Liver (tissue), 9 donors: ENCODE results near the gene C1D. TPM values are rescaled to one million over a fixed set of nuclear protein-coding genes. Genes with fewer than 3 reads are reported as not detected.

Experiments
- DNase-seq: peaks from one replicate; pipeline ENCODE4 v3.0.0-alpha.2; 2017; ENCODE audit warnings: low spot score
- H3K27ac ChIP-seq, 2 donors: one replicate each; pipeline ENCODE4 v1.7.0; 2013; ENCODE audit warnings: inconsistent platforms in 2 of 2, low read length in 2 of 2, control low read depth in 1 of 2, low read depth in 1 of 2, mild to moderate bottlenecking in 1 of 2
- H3K27me3 ChIP-seq, 4 donors: one replicate each; pipeline versions ENCODE4 v1.6.1 to v1.7.0; 2013; ENCODE audit warnings: low read length in 3 of 4, inconsistent platforms in 1 of 4, mild to moderate bottlenecking in 1 of 4, moderate library complexity in 1 of 4; ENCODE audit not compliant: control insufficient read depth in 4 of 4, insufficient read depth in 4 of 4
- H3K36me3 ChIP-seq, 4 donors: one replicate each; pipeline versions ENCODE4 v1.6.1 to v1.7.0; 2013; ENCODE audit warnings: low read length in 3 of 4, mild to moderate bottlenecking in 3 of 4, low read depth in 1 of 4, moderate library complexity in 1 of 4; ENCODE audit not compliant: control insufficient read depth in 4 of 4, insufficient read depth in 3 of 4
- H3K4me1 ChIP-seq, 4 donors: one replicate each; pipeline versions ENCODE4 v1.6.1 to v1.7.0; 2013; ENCODE audit warnings: low read length in 3 of 4, mild to moderate bottlenecking in 3 of 4, moderate library complexity in 1 of 4; ENCODE audit not compliant: control insufficient read depth in 4 of 4, insufficient read depth in 4 of 4
- H3K4me3 ChIP-seq, 3 donors: one replicate each; pipeline versions ENCODE4 v1.6.1 to v1.7.0; 2013; ENCODE audit warnings: low read length in 3 of 3, control low read depth in 1 of 3, low read depth in 1 of 3, mild to moderate bottlenecking in 1 of 3
- H3K9ac ChIP-seq, 2 donors: one replicate each; pipeline ENCODE4 v1.7.0; 2013; ENCODE audit warnings: low read length in 2 of 2, mild to moderate bottlenecking in 2 of 2, moderate library complexity in 2 of 2, control low read depth in 1 of 2, low read depth in 1 of 2
- H3K9me3 ChIP-seq, 4 donors: one replicate each; pipeline versions ENCODE4 v1.6.1 to v1.7.0; 2013; ENCODE audit warnings: low read length in 3 of 4; ENCODE audit not compliant: control insufficient read depth in 4 of 4
- FOXA1 ChIP-seq: IDR thresholded peaks from 2 replicates; pipeline ENCODE4 v1.6.1; 2016; ENCODE audit warnings: antibody characterized with exemption
- HNF4A ChIP-seq, 2 donors: conservative IDR thresholded peaks; 2 replicates each; pipeline ENCODE4 v1.6.1; 2016; ENCODE audit warnings: antibody characterized with exemption in 2 of 2, mild to moderate bottlenecking in 2 of 2
- JUND ChIP-seq, 2 donors: IDR thresholded peaks; 2 replicates each; pipeline ENCODE4 v1.6.1; 2016; ENCODE audit warnings: antibody characterized with exemption in 2 of 2
- RAD21 ChIP-seq, 2 donors: IDR thresholded peaks; 2 replicates each; pipeline ENCODE4 v1.6.1; 2016; ENCODE audit warnings: antibody characterized with exemption in 2 of 2, mild to moderate bottlenecking in 2 of 2
- TAF1 ChIP-seq: conservative IDR thresholded peaks from 2 replicates; pipeline ENCODE4 v1.6.1; 2016; ENCODE audit warnings: antibody characterized with exemption, mild to moderate bottlenecking
- YY1 ChIP-seq: IDR thresholded peaks from 2 replicates; pipeline ENCODE4 v1.6.1; 2016; ENCODE audit warnings: antibody characterized with exemption, mild to moderate bottlenecking
- WGBS: extraction: QIAGEN DNeasy Blood & Tissue Kit; methylation state at CpG from one replicate; pipeline ENCODE4 v1.1.7; 2013; 5-methylcytosine and 5-hydroxymethylcytosine counted together
- polyA plus RNA-seq, 2 donors: library from polyadenylated mRNA; stranded (reverse) in 1 of 2; unstranded in 1 of 2; fragments of 200-250 nt in 1 of 2; fragments of >200 nt in 1 of 2; fragmentation: Nextera tagmentation in 1 of 2; extraction: Ambion mirVana in 1 of 2; gene quantifications; one replicate each; pipeline versions ENCODE4 v1.2.1 to v1.2.3, GENCODE V29; 2013 to 2015
- total RNA-seq, 2 donors: library from RNA; depleted of rRNA; stranded (reverse); fragments of >200 nt; gene quantifications; one replicate each; pipeline ENCODE4 v1.2.3, GENCODE V29; 2014
- TF ChIP-seq, protein P1 (sequence below): IDR thresholded peaks from 2 replicates; pipeline ENCODE4 v1.6.1; 2016; ENCODE audit warnings: antibody characterized with exemption
- donor health status: healthy.
- donor health status: healthy.
- donor health status: healthy.
- donor health status: healthy.
- donor health status: healthy.

C1D gene
- total and polyA plus RNA-seq, 4 donors = 15.6 to 31.0 (median 18.9) TPM

DNA sequence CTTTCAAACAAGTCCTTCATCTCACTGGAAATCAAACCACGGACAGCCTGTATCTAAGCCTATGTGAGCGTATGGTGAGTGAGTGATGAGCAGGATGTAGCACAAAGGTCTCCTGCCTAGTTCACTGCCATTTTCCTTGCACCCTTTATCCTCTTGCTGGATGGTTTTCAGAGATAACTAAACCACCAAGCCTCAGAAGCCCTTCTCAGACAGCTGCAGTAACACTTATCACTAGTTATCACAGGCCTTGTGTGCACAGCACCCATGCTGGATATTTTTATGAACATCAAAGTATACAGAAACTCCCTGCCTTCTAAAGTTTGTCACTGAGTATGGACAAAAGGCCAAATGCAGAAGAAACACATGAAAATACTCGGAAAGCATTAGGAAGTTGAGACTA lies 69.5 kb downstream of the C1D start:
- no peak for TF ChIP-seq TAF1
- TF ChIP-seq JUND (IDR thresholded peaks at IDR 0.05) = no peak
- no peak for TF ChIP-seq YY1
- Histone ChIP-seq H3K9me3 (peaks cover 0 to 1% (median 0%) of the 10 kb centered on the region in 4 donors), H3K4me3 (no peak overlapping the region), H3K4me1 (no peaks in the 10 kb centered on the region), H3K27me3 (peaks cover 0 to 2% (median 0%) of the 10 kb centered on the region in 4 donors), H3K36me3 (no peaks in the 10 kb centered on the region), H3K27ac (no peak overlapping the region), H3K9ac (no peak overlapping the region)
- WGBS = 87% methylated on average over 3 of the region's 3 CpGs
- DNase-seq = no peak

DNA sequence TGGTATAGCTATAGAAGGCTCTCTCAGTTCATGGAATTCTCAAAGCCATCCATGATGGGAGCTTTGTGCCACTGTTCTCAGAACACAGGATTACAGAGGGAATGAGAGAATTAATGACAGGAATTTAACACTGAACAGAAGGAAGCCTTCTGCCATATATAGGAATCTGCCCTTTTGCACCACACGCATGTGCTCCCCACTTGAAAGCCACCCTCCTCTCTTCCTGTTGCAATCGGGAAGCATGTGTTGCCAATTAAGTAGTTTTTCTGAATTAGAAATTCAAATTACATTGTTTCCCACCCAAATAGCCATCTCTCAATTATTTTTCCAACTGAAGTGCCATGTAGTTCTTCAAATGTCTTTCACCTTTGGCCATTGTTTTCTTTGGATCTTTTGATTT lies 71.3 kb downstream of the C1D start:
- TF ChIP-seq FOXA1 (no peak), TAF1 (no peak), RAD21 (IDR thresholded peaks at IDR 0.05) (no peak), HNF4A (conservative IDR thresholded peaks at IDR 0.05) (no peak)
- TF ChIP-seq, protein P1, sequence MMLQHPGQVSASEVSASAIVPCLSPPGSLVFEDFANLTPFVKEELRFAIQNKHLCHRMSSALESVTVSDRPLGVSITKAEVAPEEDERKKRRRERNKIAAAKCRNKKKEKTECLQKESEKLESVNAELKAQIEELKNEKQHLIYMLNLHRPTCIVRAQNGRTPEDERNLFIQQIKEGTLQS = no peak
- Histone ChIP-seq H3K4me3 (no peak overlapping the region), H3K36me3 (no peaks in the 10 kb centered on the region), H3K4me1 (no peaks in the 10 kb centered on the region), H3K9ac (no peak overlapping the region), H3K27me3 (peaks cover 0 to 2% (median 0%) of the 10 kb centered on the region in 4 donors), H3K27ac (no peak overlapping the region), H3K9me3 (peaks cover 0 to 1% (median 0%) of the 10 kb centered on the region in 4 donors)
- DNase-seq = no peak
- WGBS = 69% methylated on average over 2 of the region's 2 CpGs

Other genes starting within 250 kb of the C1D start
- gene PNO1, start 94.9 kb upstream of the C1D start, total RNA-seq = 1 to 10 TPM; 5.5 to 9.5 TPM
- gene PNO1, start 94.9 kb upstream of the C1D start, polyA plus RNA-seq = 1 to 10 TPM; 7.9 to 8.9 TPM
- gene PPP3R1, start 189.5 kb upstream of the C1D start, total RNA-seq = 10 to 100 TPM; 22.5 to 42.5 TPM
- gene PPP3R1, start 189.5 kb upstream of the C1D start, polyA plus RNA-seq = 10 to 100 TPM in 1 of 2 donors, 1 to 10 TPM in 1; 2.4 to 14.1 TPM